Tibial nerve (tissue), 3 donors: ENCODE results near the gene INPPL1.

Experiments used
- POLR2A ChIP-seq, 2 donors: fragments of 450-650 bp; IDR thresholded peaks; one replicate each; pipeline ENCODE4 v1.6.1; 2017; ENCODE audit warnings: antibody characterized with exemption in 2 of 2, mild to moderate bottlenecking in 2 of 2, moderate library complexity in 2 of 2
- TF ChIP-seq, protein P1 (sequence below), 5 experiments: fragments of 200-600 bp in 3 of 5; fragments of 450-650 bp in 2 of 5; sonication (generic) in 3 of 5; IDR thresholded peaks; one replicate each; pipeline ENCODE4 v1.5.1; 2016 to 2019; ENCODE audit warnings: antibody characterized with exemption in 5 of 5, mild to moderate bottlenecking in 3 of 5, moderate library complexity in 2 of 5

DNA sequence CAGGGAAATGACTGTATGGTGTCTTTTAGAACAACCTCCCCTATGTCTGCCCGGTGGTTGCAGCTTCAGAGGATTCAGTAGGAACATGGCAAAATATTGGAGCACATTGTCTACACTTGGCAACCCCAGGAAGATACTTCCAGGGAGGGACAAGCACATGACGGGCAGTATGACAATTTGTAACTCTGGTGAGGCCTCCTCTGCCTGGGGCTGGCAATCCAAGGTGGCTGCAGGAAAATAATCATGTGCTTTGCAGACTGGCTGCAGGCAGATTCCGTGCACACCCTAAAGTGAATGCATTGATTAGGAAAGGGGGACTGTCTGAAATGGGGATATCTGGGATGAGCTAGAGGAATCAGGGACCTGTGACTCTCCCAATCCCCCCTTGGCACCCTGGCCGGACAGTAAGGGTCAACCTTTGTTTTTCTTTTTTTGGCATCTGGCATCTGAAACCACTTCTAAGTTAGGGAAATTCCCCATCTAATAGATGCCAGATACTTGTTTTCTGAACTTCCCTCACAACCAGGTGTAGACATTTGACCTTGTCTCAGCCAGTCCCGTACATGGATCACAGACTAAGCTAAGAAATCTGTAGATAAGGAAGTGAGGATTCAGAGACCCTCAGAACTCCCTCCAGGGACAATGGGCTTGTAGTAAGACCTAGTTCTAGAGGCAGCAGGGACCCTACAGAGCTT is 29.9 kb downstream of the INPPL1 start:
- TF ChIP-seq POLR2A (IDR thresholded peaks at IDR 0.05) = no peak
- TF ChIP-seq, protein P1, sequence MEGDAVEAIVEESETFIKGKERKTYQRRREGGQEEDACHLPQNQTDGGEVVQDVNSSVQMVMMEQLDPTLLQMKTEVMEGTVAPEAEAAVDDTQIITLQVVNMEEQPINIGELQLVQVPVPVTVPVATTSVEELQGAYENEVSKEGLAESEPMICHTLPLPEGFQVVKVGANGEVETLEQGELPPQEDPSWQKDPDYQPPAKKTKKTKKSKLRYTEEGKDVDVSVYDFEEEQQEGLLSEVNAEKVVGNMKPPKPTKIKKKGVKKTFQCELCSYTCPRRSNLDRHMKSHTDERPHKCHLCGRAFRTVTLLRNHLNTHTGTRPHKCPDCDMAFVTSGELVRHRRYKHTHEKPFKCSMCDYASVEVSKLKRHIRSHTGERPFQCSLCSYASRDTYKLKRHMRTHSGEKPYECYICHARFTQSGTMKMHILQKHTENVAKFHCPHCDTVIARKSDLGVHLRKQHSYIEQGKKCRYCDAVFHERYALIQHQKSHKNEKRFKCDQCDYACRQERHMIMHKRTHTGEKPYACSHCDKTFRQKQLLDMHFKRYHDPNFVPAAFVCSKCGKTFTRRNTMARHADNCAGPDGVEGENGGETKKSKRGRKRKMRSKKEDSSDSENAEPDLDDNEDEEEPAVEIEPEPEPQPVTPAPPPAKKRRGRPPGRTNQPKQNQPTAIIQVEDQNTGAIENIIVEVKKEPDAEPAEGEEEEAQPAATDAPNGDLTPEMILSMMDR (IDR thresholded peaks at IDR 0.05) = no peak
